H1 (cell line): ENCODE data around the gene WNK2. TPM values are rescaled to one million over a fixed set of nuclear protein-coding genes. Genes with fewer than 3 reads are reported as not detected.

Experiments
- CTCF ChIA-PET: fragments of 300-600 bp; sonication (Branson Sonifier 250); formaldehyde crosslinking; loops from one replicate; lab custom pipeline; 2021; ENCODE audit not compliant: partially characterized antibody; lab: Charles Lee
- POLR2A ChIA-PET: fragments of 300-600 bp; sonication (Branson Sonifier 250); formaldehyde crosslinking; loops from one replicate; lab custom pipeline; 2021; ENCODE audit warnings: inconsistent platforms; ENCODE audit not compliant: partially characterized antibody; lab: Charles Lee
- DNase-seq, 2 experiments: peaks; one replicate each; pipeline versions ENCODE4 v3.0.0 to v3.0.0-alpha.2; 2010 to 2022; ENCODE audit warnings: low spot score in 2 of 2, low read depth in 1 of 2, mixed read lengths in 1 of 2
- FAIRE-seq: peaks from 2 replicates; lab custom pipeline; 2011; peaks lifted over from hg19 to GRCh38; lab: Jason Lieb, UNC
- H2AFZ ChIP-seq: 2 replicates; pipeline ENCODE4 v1.8.1; 2012; ENCODE audit warnings: low read length, inconsistent platforms
- H2AK5ac ChIP-seq: 2 replicates; pipeline ENCODE4 v1.6.1; 2013; ENCODE audit warnings: low read depth, low read length
- H2BK120ac ChIP-seq: replicated peaks from 2 replicates; pipeline ENCODE3; 2013; ENCODE audit warnings: low read depth, low read length, inconsistent platforms
- H2BK12ac ChIP-seq: 2 replicates; pipeline ENCODE4 v1.6.1; 2013; ENCODE audit warnings: low read depth, low read length
- H2BK15ac ChIP-seq: 2 replicates; pipeline ENCODE4 v1.6.1; 2013; ENCODE audit warnings: low read length
- H2BK20ac ChIP-seq: 2 replicates; pipeline ENCODE4 v1.6.1; 2013; ENCODE audit warnings: low read length
- H2BK5ac ChIP-seq: 2 replicates; pipeline ENCODE4 v1.6.1; 2013; ENCODE audit warnings: low read depth, low read length
- H3K14ac ChIP-seq: 2 replicates; pipeline ENCODE4 v1.6.1; 2013; ENCODE audit warnings: inconsistent platforms; ENCODE audit not compliant: insufficient read length
- H3K18ac ChIP-seq: 2 replicates; pipeline ENCODE4 v1.6.1; 2013; ENCODE audit warnings: low read length; ENCODE audit errors: extremely low read depth
- H3K23ac ChIP-seq: 2 replicates; pipeline ENCODE4 v1.6.1; 2013; ENCODE audit warnings: inconsistent platforms; ENCODE audit not compliant: insufficient read length
- H3K23me2 ChIP-seq: 2 replicates; pipeline ENCODE4 v1.6.1; 2013; ENCODE audit warnings: low read depth, low read length
- H3K27ac ChIP-seq: 2 replicates; pipeline ENCODE4 v1.6.1; 2011; ENCODE audit warnings: low read depth, low read length, inconsistent platforms
- H3K27me3 ChIP-seq, 4 experiments: replicated peaks in 1 of 4; 1 replicate in 1 of 4; 2 replicates in 3 of 4; pipeline versions ENCODE4 v1.6.1 to v1.8.1; 2011 to 2013; ENCODE audit warnings: low read length in 3 of 4, mild to moderate bottlenecking in 3 of 4, inconsistent platforms in 2 of 4, mixed read lengths in 2 of 4, moderate library complexity in 1 of 4; ENCODE audit not compliant: control insufficient read depth in 3 of 4, insufficient read depth in 3 of 4; ENCODE audit errors: extremely low read depth in 1 of 4
- H3K36me3 ChIP-seq, 4 experiments: 2 replicates each; pipeline versions ENCODE4 v1.6.1 to v1.8.1; 2011 to 2013; ENCODE audit warnings: mild to moderate bottlenecking in 4 of 4, low read length in 3 of 4, moderate library complexity in 2 of 4, control low read depth in 1 of 4, inconsistent platforms in 1 of 4; ENCODE audit not compliant: insufficient read depth in 4 of 4, control insufficient read depth in 2 of 4
- H3K4ac ChIP-seq: replicated peaks from 2 replicates; pipeline ENCODE3; 2013; ENCODE audit warnings: low read length, low read depth, mixed read lengths, inconsistent platforms; ENCODE audit not compliant: insufficient read length
- H3K4me1 ChIP-seq, 4 experiments: replicated peaks in 1 of 4; 1 replicate in 1 of 4; 2 replicates in 3 of 4; pipeline versions ENCODE4 v1.6.1 to v1.8.1; 2011 to 2013; ENCODE audit warnings: low read length in 3 of 4, inconsistent platforms in 2 of 4, mixed read lengths in 1 of 4; ENCODE audit not compliant: insufficient read depth in 4 of 4, control insufficient read depth in 3 of 4
- H3K4me2 ChIP-seq, 2 experiments: 2 replicates each; pipeline versions ENCODE4 v1.6.1 to v1.8.1; 2011 to 2013; ENCODE audit warnings: low read depth in 2 of 2, low read length in 2 of 2, control low read depth in 1 of 2, inconsistent platforms in 1 of 2, mild to moderate bottlenecking in 1 of 2; ENCODE audit not compliant: insufficient read depth in 1 of 2
- H3K4me3 ChIP-seq, 4 experiments: fragments of 200-600, 300-600 bp in 1 of 4; sonication (generic), shearing (Covaris generic), sonication (Bioruptor Twin) in 1 of 4; 2 replicates each; pipeline versions ENCODE4 v1.5.1 to v1.8.1; 2011 to 2016; ENCODE audit warnings: low read length in 4 of 4, low read depth in 3 of 4, control low read depth in 2 of 4, inconsistent platforms in 2 of 4, mild to moderate bottlenecking in 2 of 4, mixed read lengths in 1 of 4, moderate library complexity in 1 of 4; ENCODE audit not compliant: insufficient read depth in 2 of 4; ENCODE audit errors: extremely low read depth in 1 of 4
- H3K56ac ChIP-seq: replicated peaks from 2 replicates; pipeline ENCODE3; 2013; ENCODE audit warnings: low read depth, mild to moderate bottlenecking, mixed read lengths, low read length, inconsistent platforms; ENCODE audit not compliant: insufficient read length
- H3K79me1 ChIP-seq: 2 replicates; pipeline ENCODE4 v1.6.1; 2013; ENCODE audit warnings: low read depth, low read length, control low read depth
- H3K79me2 ChIP-seq, 2 experiments: 2 replicates each; pipeline versions ENCODE4 v1.6.1 to v1.8.1; 2012 to 2013; ENCODE audit warnings: low read length in 2 of 2, mild to moderate bottlenecking in 2 of 2, inconsistent platforms in 1 of 2; ENCODE audit not compliant: insufficient read depth in 2 of 2, control insufficient read depth in 1 of 2
- H3K9ac ChIP-seq, 4 experiments: replicated peaks in 1 of 4; 1 replicate in 1 of 4; 2 replicates in 3 of 4; pipeline versions ENCODE4 v1.6.1 to v1.8.1; 2011 to 2013; ENCODE audit warnings: low read depth in 3 of 4, low read length in 3 of 4, control low read depth in 2 of 4, mild to moderate bottlenecking in 2 of 4, moderate library complexity in 2 of 4, inconsistent platforms in 1 of 4; ENCODE audit errors: extremely low read depth in 1 of 4
- H3K9me3 ChIP-seq, 2 experiments: 2 replicates each; pipeline versions ENCODE4 v1.6.1 to v1.8.1; 2012 to 2013; ENCODE audit warnings: mild to moderate bottlenecking in 2 of 2, moderate library complexity in 2 of 2, control low read depth in 1 of 2, inconsistent platforms in 1 of 2, low read depth in 1 of 2, low read length in 1 of 2, mixed read lengths in 1 of 2; ENCODE audit not compliant: insufficient read depth in 2 of 2
- H4K20me1 ChIP-seq, 2 experiments: replicated peaks in 1 of 2; 2 replicates each; pipeline versions ENCODE3 to v1.8.1; 2011 to 2013; ENCODE audit warnings: inconsistent platforms in 2 of 2, low read length in 2 of 2, mild to moderate bottlenecking in 1 of 2; ENCODE audit not compliant: insufficient read depth in 2 of 2, control insufficient read depth in 1 of 2
- H4K5ac ChIP-seq: 2 replicates; pipeline ENCODE4 v1.6.1; 2013; ENCODE audit warnings: low read length, low read depth, mixed read lengths, inconsistent platforms; ENCODE audit not compliant: insufficient read length
- H4K8ac ChIP-seq: 2 replicates; pipeline ENCODE4 v1.8.0; 2013; ENCODE audit warnings: mild to moderate bottlenecking, moderate library complexity, low read length, inconsistent platforms; ENCODE audit not compliant: insufficient read depth; ENCODE audit errors: extremely low read depth
- H4K91ac ChIP-seq: replicated peaks from 2 replicates; pipeline ENCODE3; 2013; ENCODE audit warnings: low read length, mixed read lengths, inconsistent platforms; ENCODE audit not compliant: insufficient read length
- ATF3 ChIP-seq: IDR thresholded peaks from 2 replicates; pipeline ENCODE4 v1.6.1; 2011; ENCODE audit warnings: low read depth, mild to moderate bottlenecking, low read length; ENCODE audit not compliant: insufficient read depth
- BACH1 ChIP-seq: IDR thresholded peaks from 2 replicates; pipeline ENCODE4 v1.6.1; 2012; ENCODE audit warnings: low read length, improper control_type of control experiment
- CBX5 ChIP-seq: fragments of 300-800, 300-1000 bp; sonication (generic); IDR thresholded peaks from 2 replicates; pipeline ENCODE4 v1.7.1; 2016; ENCODE audit warnings: antibody characterized with exemption, low read length, low read depth
- CHD1 ChIP-seq: IDR thresholded peaks from 2 replicates; pipeline ENCODE4 v1.6.1; 2012; ENCODE audit warnings: low read depth, low read length, improper control_type of control experiment
- EP300 ChIP-seq, 2 experiments: IDR thresholded peaks; 1 replicate in 1 of 2; 2 replicates in 1 of 2; pipeline ENCODE4 v1.6.1; 2011 to 2012; ENCODE audit warnings: low read depth in 2 of 2, low read length in 2 of 2, mild to moderate bottlenecking in 2 of 2, borderline replicate concordance in 1 of 2, inconsistent platforms in 1 of 2, moderate library complexity in 1 of 2
- KDM1A ChIP-seq: fragments of 200-600, 300-600 bp; sonication (generic); IDR thresholded peaks from 2 replicates; pipeline ENCODE4 v1.7.1; 2016; ENCODE audit warnings: mild to moderate bottlenecking, low read length, borderline replicate concordance
- KDM4A ChIP-seq: IDR thresholded peaks from one replicate; pipeline ENCODE4 v1.7.1; 2012; ENCODE audit warnings: low read depth, mild to moderate bottlenecking, moderate library complexity, low read length, inconsistent platforms; ENCODE audit not compliant: severe bottlenecking
- KDM5A ChIP-seq: fragments of 200-600 bp; IDR thresholded peaks from 2 replicates; pipeline ENCODE4 v1.7.1; 2012; ENCODE audit warnings: mild to moderate bottlenecking, low read length, inconsistent platforms, mixed read lengths
- RAD21 ChIP-seq, 2 experiments: IDR thresholded peaks in 1 of 2; conservative IDR thresholded peaks in 1 of 2; 2 replicates each; pipeline ENCODE4 v1.6.1; 2011; ENCODE audit warnings: low read depth in 2 of 2, low read length in 2 of 2, improper control_type of control experiment in 1 of 2, inconsistent platforms in 1 of 2, mild to moderate bottlenecking in 1 of 2, moderate library complexity in 1 of 2
- RFX5 ChIP-seq: IDR thresholded peaks from 2 replicates; pipeline ENCODE4 v1.6.1; 2011; ENCODE audit warnings: low read depth, low read length, improper control_type of control experiment, borderline replicate concordance
- SUZ12 ChIP-seq: fragments of 200-600 bp; sonication (generic); IDR thresholded peaks from 2 replicates; pipeline ENCODE4 v1.6.1; 2012; ENCODE audit warnings: mild to moderate bottlenecking, inconsistent platforms, low read length, moderate library complexity, mixed read lengths
- TEAD4 ChIP-seq: IDR thresholded peaks from 2 replicates; pipeline ENCODE4 v1.6.1; 2012; ENCODE audit warnings: low read depth, low read length, inconsistent platforms, mixed read lengths
- YY1 ChIP-seq: IDR thresholded peaks from 2 replicates; pipeline ENCODE4 v1.6.1; 2011; ENCODE audit warnings: low read depth, mild to moderate bottlenecking, low read length
- WGBS, 2 experiments: shearing (Covaris generic) in 1 of 2; methylation state at CpG; one replicate each; pipeline versions ENCODE4 v1.1.6 to v1.1.7; 2013 to 2015; ENCODE audit warnings: low lambda C conversion rate in 2 of 2, mixed read lengths in 2 of 2, inconsistent platforms in 1 of 2, low coverage in 1 of 2, missing lambda C conversion rate in 1 of 2; ENCODE audit not compliant: insufficient replicate concordance in 2 of 2, insufficient coverage in 1 of 2, insufficient read length in 1 of 2; ENCODE audit errors: extremely low coverage in 1 of 2, missing lambda C conversion rate in 1 of 2; 5-methylcytosine and 5-hydroxymethylcytosine counted together
- polyA plus RNA-seq, 7 experiments: library from polyadenylated mRNA; depleted of rRNA in 3 of 7; stranded (reverse) in 5 of 7; unstranded in 2 of 7; fragments of >200 nt in 5 of 7; fragments of 200-250 nt in 2 of 7; gene quantifications; 1 replicate in 5 of 7; 2 replicates in 1 of 7; 4 replicates in 1 of 7; pipeline versions ENCODE4 v1.2.1 to v1.2.3, GENCODE V29; 2011 to 2013; ENCODE audit warnings: missing spikeins in 2 of 7, mixed read lengths in 2 of 7
- total RNA-seq: library from RNA; stranded (reverse); fragmentation: NEBNext Ultra II Directional; extraction: Animal tissue kit (Norgen Biotek cat#: 25700); gene quantifications from 2 replicates; pipeline ENCODE4 v1.2.1, GENCODE V29; 2021

WNK2 gene
- total and polyA plus RNA-seq, 2 of the 8 experiments (the other 6 are each of a cell fraction or from before 2014, with no cell fraction given), result 12.0 to 87.2 TPM

- Histone ChIP-seq H3K79me2 (no peaks in the 10 kb centered on the region), H2BK12ac (no peak overlapping the region), H3K27me3 (no peaks in the 10 kb centered on the region), H3K4me3 (no peak overlapping the region), H4K91ac (no peak overlapping the region), H2BK20ac (no peak overlapping the region), H3K79me1 (no peaks in the 10 kb centered on the region; the same call in 1 of the 2 replicates), H3K36me3 (peaks cover 2 to 8% (median 5%) of the 10 kb centered on the region in 4 experiments; a peak in 4 of 8 replicates), H3K4me2 (no peak overlapping the region), H3K56ac (no peak overlapping the region), H2BK120ac (no peak overlapping the region), H3K27ac (no peak overlapping the region), H2AFZ (no peak overlapping the region), H4K20me1 (peaks cover 2 to 14% of the 10 kb centered on the region in 2 experiments), H3K4me1 (peaks cover 0 to 13% (median 3%) of the 10 kb centered on the region in 4 experiments; a peak in 3 of 7 replicates), H3K9me3 (no peaks in the 10 kb centered on the region), H3K9ac (no peak overlapping the region), H2BK5ac (peak overlapping the region; percentile 26), H2AK5ac (no peak overlapping the region), H3K4ac (no peak overlapping the region), H3K14ac (no peak overlapping the region), H4K8ac (no peak overlapping the region; the same call in 1 of the 2 replicates), H3K18ac (no peak overlapping the region), H3K23ac (no peak overlapping the region), H4K5ac (no peak overlapping the region), H3K23me2 (no peaks in the 10 kb centered on the region), H2BK15ac (no peak overlapping the region)
- CTCF ChIA-PET, result interaction anchor here (0.6 to 2.2 kb wide), 5 partner anchors 15 to 134 kb away, joined by 3 to 11 read pairs (median 3); no protein-coding TSS in a partner anchor
- TF ChIP-seq CBX5 (no peak), ATF3 (no peak), RAD21 (IDR thresholded peaks at IDR 0.05 in 1 of 2, conservative IDR thresholded peaks at IDR 0.05 in 1 of 2; ENCODE audit: low read depth in 2 of 2, low read length in 2 of 2) (no peak), EP300 (IDR thresholded peaks at IDR 0.05; ENCODE audit: borderline replicate concordance in 1 of 2, low read depth in 2 of 2, low read length in 2 of 2) (no peak), KDM4A (no peak), BACH1 (no peak), SUZ12 (no peak), KDM5A (no peak), TEAD4 (no peak), CHD1 (no peak), RFX5 (no peak), YY1 (no peak), KDM1A (no peak)
- FAIRE-seq (no peak), DNase-seq (no peak)
- POLR2A ChIA-PET, result no interaction called here
- WGBS, 2 experiments, result 99% methylated on average over 14 of the region's 14 CpGs; no CpG with 5 or more reads in 1 of the 2 experiments
Measured at GRCh38 chr9:93246111-93246510, 62.2 kb downstream of the WNK2 start.
